ENCODE measurements around the gene SLC10A3.

Gene SLC10A3

GRCh38 chrX:154437971-154438893 is 52.2 kb downstream of the SLC10A3 start:
- DNase-seq (ENCODE audit: low read depth): no peak
